Transverse colon (tissue), 4 donors: ENCODE data around the gene SLC10A6.

Experiments
- CTCF ChIP-seq, 5 experiments: fragments of 200-600 bp in 3 of 5; fragments of 450-650 bp in 2 of 5; sonication (generic) in 3 of 5; IDR thresholded peaks; 1 replicate in 2 of 5; 2 replicates in 3 of 5; pipeline ENCODE4 v1.5.1; 2016 to 2017; ENCODE audit warnings: antibody characterized with exemption in 5 of 5, inconsistent platforms in 3 of 5, mild to moderate bottlenecking in 2 of 5, moderate library complexity in 1 of 5
- EP300 ChIP-seq: sonication (generic); formaldehyde crosslinking; IDR thresholded peaks from one replicate; pipeline ENCODE4 v1.6.1; 2017; ENCODE audit warnings: antibody characterized with exemption, low read depth
- POLR2A ChIP-seq: fragments of 450-650 bp; IDR thresholded peaks from one replicate; pipeline ENCODE4 v1.6.1; 2016; ENCODE audit warnings: antibody characterized with exemption, mild to moderate bottlenecking, moderate library complexity
- POLR2AphosphoS5 ChIP-seq, 3 donors: sonication (generic); formaldehyde crosslinking; IDR thresholded peaks; one replicate each; pipeline ENCODE4 v1.6.1; 2016; ENCODE audit warnings: antibody characterized with exemption in 3 of 3

GRCh38 chr4:86834901-86835300 lies 14.3 kb downstream of the SLC10A6 start:
- no peak for TF ChIP-seq POLR2A
- no peak for TF ChIP-seq CTCF (IDR thresholded peaks at IDR 0.05)
- TF ChIP-seq POLR2AphosphoS5 (IDR thresholded peaks at IDR 0.05): no peak
- no peak for TF ChIP-seq EP300
